Right lobe of liver (tissue), 6 donors: Measurements from ENCODE around the gene IRAK3. TPM values are rescaled to one million over a fixed set of nuclear protein-coding genes. Genes with fewer than 3 reads are reported as not detected.

Experiments
- ATAC-seq, 4 donors: fragments of 200-7000 bp; cut with Tn5 transposase; one replicate each; pipeline ENCODE4 v1.9.1; 2020; ENCODE audit warnings: mild to moderate bottlenecking in 4 of 4, moderate library complexity in 4 of 4
- DNase-seq, 3 donors: peaks; one replicate each; pipeline ENCODE4 v3.0.0-alpha.2; 2020
- H3K27ac ChIP-seq, 3 donors: fragments of 200-600 bp; one replicate each; pipeline ENCODE4 v1.8.0; 2022
- H3K27me3 ChIP-seq, 2 donors: fragments of 200-600 bp; one replicate each; pipeline ENCODE4 v1.8.0; 2022
- H3K36me3 ChIP-seq, 4 donors: fragments of 200-600 bp; sonication (generic) in 1 of 4; one replicate each; pipeline versions ENCODE4 v1.5.1 to v1.8.0; 2017 to 2022; ENCODE audit warnings: control low read depth in 1 of 4
- H3K4me1 ChIP-seq, 4 donors: fragments of 200-600 bp; sonication (generic) in 1 of 4; one replicate each; pipeline versions ENCODE4 v1.5.1 to v1.8.0; 2017 to 2022; ENCODE audit warnings: control low read depth in 1 of 4
- H3K4me3 ChIP-seq, 3 donors: fragments of 200-600 bp; one replicate each; pipeline ENCODE4 v1.8.0; 2022
- H3K9me3 ChIP-seq, 4 donors: fragments of 200-600 bp; sonication (generic) in 1 of 4; one replicate each; pipeline versions ENCODE4 v1.5.1 to v1.8.0; 2017 to 2022; ENCODE audit warnings: control low read depth in 1 of 4
- CTCF ChIP-seq, 4 donors: fragments of 200-600 bp in 3 of 4; fragments of 450-650 bp in 1 of 4; IDR thresholded peaks; one replicate each; pipeline versions ENCODE4 v1.5.1 to v1.8.0; 2016 to 2022; ENCODE audit warnings: antibody characterized with exemption in 4 of 4, mild to moderate bottlenecking in 2 of 4
- POLR2A ChIP-seq: fragments of 450-650 bp; IDR thresholded peaks from one replicate; pipeline ENCODE4 v1.6.1; 2017; ENCODE audit warnings: antibody characterized with exemption, mild to moderate bottlenecking
- WGBS: methylation state at CpG from one replicate; pipeline ENCODE4 v1.1.6; 2018; ENCODE audit warnings: low coverage, low lambda C conversion rate; ENCODE audit not compliant: insufficient coverage; ENCODE audit errors: missing lambda C conversion rate; 5-methylcytosine and 5-hydroxymethylcytosine counted together
- intact Hi-C, 2 donors: fragments of 100-400 bp; cut with DNase I; formaldehyde crosslinking; loops; one replicate each; pipeline versions ENCODE4 v1.11.2 to v1.14.1; 2022
- total RNA-seq, 6 experiments: library from RNA; depleted of rRNA in 2 of 6; stranded (reverse); fragments of >200 nt in 2 of 6; fragmentation: NEBNext Ultra II Directional in 3 of 6; extraction: Animal tissue kit (Norgen Biotek cat#: 25700) in 3 of 6; gene quantifications; one replicate each; pipeline versions ENCODE4 v1.1.0 to v1.2.4, GENCODE V29; 2016 to 2023
- donor health status: DM: no; HTN: yes; CAD: no.
- donor health status: DM: no; HTN: no; CAD: no.
- donor health status: DM: no; HTN: no; CAD: no.
- donor health status: DM: no; HTN: yes; CAD: no.
- donor health status: DM: no; HTN: yes; CAD: no.

IRAK3 gene
- total RNA-seq, 6 experiments from 2014 or later, result 1.3 to 7.0 (median 3.5) TPM

DNA sequence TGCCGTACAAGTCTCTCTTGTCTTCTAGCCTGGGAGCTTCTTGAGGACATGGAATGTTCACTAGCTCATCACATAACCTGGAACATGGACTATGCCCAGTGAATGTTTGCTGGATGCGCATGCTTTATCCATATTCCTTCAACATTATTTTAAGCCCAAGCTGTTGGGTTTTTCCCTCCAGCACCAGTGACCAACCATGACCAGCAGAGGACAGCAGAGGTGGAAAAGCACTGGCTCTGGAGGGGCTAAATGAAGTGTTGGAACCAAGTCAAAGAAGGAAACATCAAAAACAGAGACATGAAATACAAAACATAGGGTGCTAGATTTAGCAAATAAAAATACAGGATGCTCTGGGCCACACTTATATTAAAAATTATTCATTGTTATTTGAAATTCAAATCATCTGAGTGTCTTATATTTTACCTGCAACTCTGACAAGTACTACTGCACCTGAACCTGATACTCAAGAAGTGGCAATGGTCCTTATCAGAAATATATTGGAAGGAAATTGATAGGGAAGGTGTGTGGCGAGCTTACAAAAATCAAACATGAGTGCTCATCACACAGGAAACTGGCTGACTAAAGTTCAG, 90.2 kb downstream of the IRAK3 start:
- 32% methylated on average over 3 of the region's 3 CpGs for WGBS
- no peak overlapping the region for H3K27ac ChIP-seq
- H3K4me1 ChIP-seq, result no peaks in the 10 kb centered on the region
- TF ChIP-seq POLR2A, result no peak
- peak; percentile 54 to 59 (median 56) for TF ChIP-seq CTCF (IDR thresholded peaks at IDR 0.05)
- ATAC-seq (peak; percentile 57 to 80 (median 71)), DNase-seq (no peak)
- H3K9me3 ChIP-seq, result no peaks in the 10 kb centered on the region
- no peaks in the 10 kb centered on the region for H3K27me3 ChIP-seq
- no peak overlapping the region for H3K4me3 ChIP-seq
- intact Hi-C loops, result loop anchor here in 1 of 2 donors (10.0 kb wide), 1 partner anchor 126 kb away; no protein-coding TSS in a partner anchor
- no peaks in the 10 kb centered on the region for H3K36me3 ChIP-seq

GRCh38 chr12:66280561-66280960, 91.5 kb downstream of the IRAK3 start:
- H3K36me3 ChIP-seq, result no peaks in the 10 kb centered on the region
- intact Hi-C loops, result no loop called here
- TF ChIP-seq CTCF (IDR thresholded peaks at IDR 0.05) (no peak), POLR2A (no peak)
- no peak overlapping the region for H3K4me3 ChIP-seq
- DNase-seq, result no peak
- no peaks in the 10 kb centered on the region for H3K4me1 ChIP-seq
- no peaks in the 10 kb centered on the region for H3K9me3 ChIP-seq
- 50% methylated on average over 1 of the region's 1 CpG for WGBS
- H3K27ac ChIP-seq, result no peak overlapping the region
- ATAC-seq, result peak in 3 of 4 donors; percentile 27 to 39 (median 38)
- H3K27me3 ChIP-seq, result no peaks in the 10 kb centered on the region

GRCh38 chr12:66282244-66282643, 93.2 kb downstream of the IRAK3 start:
- H3K27ac ChIP-seq, result no peak overlapping the region
- no peak overlapping the region for H3K4me3 ChIP-seq
- TF ChIP-seq POLR2A (no peak), CTCF (IDR thresholded peaks at IDR 0.05) (no peak)
- 64% methylated on average over 3 of the region's 3 CpGs for WGBS
- DNase-seq (no peak), ATAC-seq (no peak)
- no peaks in the 10 kb centered on the region for H3K27me3 ChIP-seq
- H3K9me3 ChIP-seq, result no peaks in the 10 kb centered on the region
- intact Hi-C loops, result no loop called here
- H3K36me3 ChIP-seq, result no peaks in the 10 kb centered on the region
- no peaks in the 10 kb centered on the region for H3K4me1 ChIP-seq

DNA sequence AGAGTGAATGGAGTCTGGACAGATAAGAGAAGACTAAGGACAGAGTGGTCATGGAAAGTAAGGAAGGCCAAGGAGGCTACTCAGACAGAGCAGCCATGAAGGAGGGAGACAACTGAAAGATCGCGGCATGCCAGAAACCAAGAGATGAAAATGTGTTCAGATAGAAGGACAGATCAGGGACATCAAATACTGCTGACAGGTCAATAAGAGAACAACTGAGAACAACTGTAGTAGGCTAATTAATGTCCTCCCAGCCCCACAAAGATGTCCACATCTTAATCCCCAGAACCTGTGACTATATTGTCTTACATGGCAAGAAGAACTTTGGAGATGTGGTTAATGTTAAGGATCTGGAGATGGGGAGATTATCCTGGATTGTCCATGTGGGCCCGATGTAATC, 98.3 kb downstream of the IRAK3 start:
- 90% methylated on average over 3 of the region's 3 CpGs for WGBS
- Histone ChIP-seq H3K4me3 (no peak overlapping the region), H3K27ac (no peak overlapping the region), H3K27me3 (no peaks in the 10 kb centered on the region), H3K9me3 (no peaks in the 10 kb centered on the region), H3K36me3 (no peaks in the 10 kb centered on the region), H3K4me1 (no peaks in the 10 kb centered on the region)
- DNase-seq (no peak), ATAC-seq (no peak)
- intact Hi-C loops, result no loop called here
- TF ChIP-seq CTCF (IDR thresholded peaks at IDR 0.05) (no peak), POLR2A (no peak)
